Common myeloid progenitor, CD34-positive (primary cell): ENCODE results near the gene POLR1C.

Experiments
- CTCF ChIA-PET: fragments of 350-600 bp; sonication (Branson Sonifier 250); formaldehyde crosslinking; loops from one replicate; lab custom pipeline; 2021; ENCODE audit warnings: antibody characterized with exemption; lab: Charles Lee
- POLR2A ChIA-PET: fragments of 350-600 bp; sonication (Branson Sonifier 250); formaldehyde crosslinking; loops from one replicate; lab custom pipeline; 2021; ENCODE audit warnings: antibody characterized with exemption; lab: Charles Lee
- DNase-seq, 3 donors: peaks; one replicate each; pipeline versions ENCODE4 v3.0.0 to v3.0.0-alpha.2; 2013
- H3K27ac ChIP-seq, 2 experiments: 1 replicate in 1 of 2; 2 replicates in 1 of 2; pipeline ENCODE4 v1.7.0; 2013; ENCODE audit warnings: inconsistent platforms in 2 of 2, low read length in 2 of 2, mild to moderate bottlenecking in 2 of 2, low read depth in 1 of 2, moderate library complexity in 1 of 2; ENCODE audit not compliant: severe bottlenecking in 2 of 2, insufficient read depth in 1 of 2, poor library complexity in 1 of 2
- H3K27me3 ChIP-seq, 5 experiments: replicated peaks in 2 of 5; 1 replicate in 3 of 5; 2 replicates in 2 of 5; pipeline versions ENCODE4 v1.6.1 to v1.7.0; 2013; ENCODE audit warnings: low read length in 4 of 5, mild to moderate bottlenecking in 2 of 5, moderate library complexity in 2 of 5, inconsistent platforms in 1 of 5; ENCODE audit not compliant: insufficient read depth in 5 of 5, control insufficient read depth in 4 of 5
- H3K36me3 ChIP-seq, 4 experiments: 1 replicate in 2 of 4; 2 replicates in 2 of 4; pipeline versions ENCODE4 v1.6.1 to v1.7.0; 2013; ENCODE audit warnings: low read length in 3 of 4, control low read depth in 1 of 4, mild to moderate bottlenecking in 1 of 4; ENCODE audit not compliant: control insufficient read depth in 4 of 4, insufficient read depth in 4 of 4
- H3K4me1 ChIP-seq, 4 experiments: 1 replicate in 3 of 4; 2 replicates in 1 of 4; pipeline versions ENCODE4 v1.6.1 to v1.7.1; 2013; ENCODE audit warnings: low read length in 3 of 4, mild to moderate bottlenecking in 3 of 4, control low read depth in 1 of 4, inconsistent platforms in 1 of 4, moderate library complexity in 1 of 4; ENCODE audit not compliant: control insufficient read depth in 4 of 4, insufficient read depth in 4 of 4; ENCODE audit errors: control extremely low read depth in 1 of 4
- H3K4me3 ChIP-seq, 7 experiments: 1 replicate in 4 of 7; 2 replicates in 3 of 7; pipeline versions ENCODE4 v1.5.1 to v1.7.0; 2013; ENCODE audit warnings: mild to moderate bottlenecking in 7 of 7, low read length in 6 of 7, moderate library complexity in 6 of 7, inconsistent platforms in 2 of 7, low read depth in 2 of 7, control low read depth in 1 of 7; ENCODE audit not compliant: insufficient read depth in 4 of 7, control insufficient read depth in 1 of 7; ENCODE audit errors: extremely low read depth in 1 of 7
- H3K9me3 ChIP-seq, 5 experiments: 1 replicate in 4 of 5; 2 replicates in 1 of 5; pipeline versions ENCODE4 v1.6.1 to v1.7.1; 2013; ENCODE audit warnings: low read length in 4 of 5, mild to moderate bottlenecking in 2 of 5, inconsistent platforms in 1 of 5, low read depth in 1 of 5, moderate library complexity in 1 of 5; ENCODE audit not compliant: control insufficient read depth in 4 of 5, insufficient read depth in 2 of 5; ENCODE audit errors: control extremely low read depth in 1 of 5
- WGBS: methylation state at CpG from one replicate; pipeline ENCODE4 v1.1.5; 2013; ENCODE audit not compliant: insufficient coverage; 5-methylcytosine and 5-hydroxymethylcytosine counted together

Gene POLR1C

GRCh38 chr6:43502666-43503065 lies 14.2 kb upstream of the POLR1C start:
- 100% methylated on average over 2 of the region's 4 CpGs for WGBS
- H3K27ac ChIP-seq, result no peak overlapping the region
- no peak for DNase-seq
- peaks cover 0 to 9% (median 5%) of the 10 kb centered on the region in 5 experiments for H3K27me3 ChIP-seq
- peaks cover 13 to 74% (median 64%) of the 10 kb centered on the region in 4 experiments for H3K36me3 ChIP-seq
- ChIA-PET CTCF (interaction anchor here (1.2 to 5.7 kb wide), 7 partner anchors 9 to 49 kb away, joined by 3 to 32 read pairs (median 4); partner anchors contain the start of gene DLK2), POLR2A (no interaction called here)
- peaks cover 0 to 5% (median 3%) of the 10 kb centered on the region in 4 experiments for H3K4me1 ChIP-seq
- H3K9me3 ChIP-seq, result no peaks in the 10 kb centered on the region
- H3K4me3 ChIP-seq, result no peak overlapping the region

- Histone ChIP-seq H3K4me3 (no peak overlapping the region), H3K9me3 (no peaks in the 10 kb centered on the region), H3K36me3 (peaks cover 13 to 67% (median 60%) of the 10 kb centered on the region in 4 experiments), H3K27me3 (peaks cover 0 to 17% (median 11%) of the 10 kb centered on the region in 5 experiments), H3K27ac (no peak overlapping the region), H3K4me1 (peaks cover 0 to 5% (median 3%) of the 10 kb centered on the region in 4 experiments)
- ChIA-PET CTCF (interaction anchor here (1.2 to 5.7 kb wide), 8 partner anchors 8 to 113 kb away, joined by 3 to 32 read pairs (median 4); partner anchors contain the start of gene DLK2), POLR2A (no interaction called here)
- DNase-seq, result no peak
- WGBS, result 91% methylated on average over 7 of the region's 8 CpGs
Measured at GRCh38 chr6:43503443-43503842, 13.4 kb upstream of the POLR1C start.

DNA sequence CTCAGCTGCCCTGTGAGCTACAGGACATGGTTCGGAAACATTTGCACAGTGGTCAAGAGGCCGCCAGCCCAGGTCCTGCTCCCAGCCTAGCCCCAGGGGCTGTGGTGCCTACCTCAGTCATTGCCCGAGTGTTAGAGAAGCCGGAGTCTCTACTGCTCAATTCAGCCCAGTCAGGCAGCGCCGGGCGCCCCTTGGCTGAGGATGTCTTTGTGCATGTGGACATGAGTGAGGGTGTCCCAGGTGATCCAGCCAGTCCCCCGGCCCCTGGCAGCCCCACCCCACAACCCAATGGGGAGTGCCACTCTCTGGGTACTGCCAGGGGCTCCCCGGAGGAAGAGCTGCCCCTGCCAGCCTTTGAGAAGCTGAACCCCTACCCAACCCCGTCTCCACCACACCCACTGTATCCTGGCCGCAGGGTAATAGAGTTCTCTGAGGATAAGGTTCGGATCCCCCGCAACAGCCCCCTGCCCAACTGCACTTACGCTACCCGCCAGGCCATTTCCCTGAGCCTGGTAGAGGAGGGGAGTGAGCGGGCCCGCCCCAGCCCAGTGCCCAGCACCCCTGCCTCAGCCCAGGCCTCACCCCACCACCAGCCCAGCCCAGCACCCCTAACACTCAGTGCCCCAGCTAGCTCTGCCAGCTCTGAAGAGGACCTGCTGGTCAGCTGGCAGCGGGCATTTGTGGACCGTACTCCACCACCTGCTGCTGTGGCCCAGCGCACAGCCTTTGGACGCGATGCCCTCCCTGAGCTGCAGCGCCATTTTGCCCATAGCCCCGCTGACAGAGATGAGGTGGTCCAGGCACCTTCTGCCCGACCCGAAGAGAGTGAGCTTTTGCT lies 11.9 kb upstream of the POLR1C start:
- CTCF ChIA-PET, result interaction anchor here (1.0 to 5.7 kb wide), 16 partner anchors 10 to 299 kb away, joined by 3 to 64 read pairs (median 4); partner anchors contain the start of gene DLK2

GRCh38 chr6:43505718-43506117 lies 11.2 kb upstream of the POLR1C start:
- POLR2A ChIA-PET, result no interaction called here
- CTCF ChIA-PET, result interaction anchor here (0.7 to 5.7 kb wide), 23 partner anchors 10 to 321 kb away, joined by 3 to 64 read pairs (median 5); partner anchors contain the start of genes DLK2, DNPH1, POLR1C and YIPF3

More for the DNA sequence above, 11.9 kb upstream of the POLR1C start:
- POLR2A ChIA-PET, result no interaction called here
- no peak overlapping the region for H3K4me3 ChIP-seq
- H3K9me3 ChIP-seq, result no peaks in the 10 kb centered on the region
- WGBS, result 95% methylated on average over 15 of the region's 26 CpGs
- H3K27ac ChIP-seq, result no peak overlapping the region
- peaks cover 0 to 32% (median 17%) of the 10 kb centered on the region in 5 experiments for H3K27me3 ChIP-seq
- no peak for DNase-seq
- H3K4me1 ChIP-seq, result peaks cover 0 to 11% (median 9%) of the 10 kb centered on the region in 4 experiments
- H3K36me3 ChIP-seq, result peaks cover 6 to 52% (median 45%) of the 10 kb centered on the region in 4 experiments

DNA sequence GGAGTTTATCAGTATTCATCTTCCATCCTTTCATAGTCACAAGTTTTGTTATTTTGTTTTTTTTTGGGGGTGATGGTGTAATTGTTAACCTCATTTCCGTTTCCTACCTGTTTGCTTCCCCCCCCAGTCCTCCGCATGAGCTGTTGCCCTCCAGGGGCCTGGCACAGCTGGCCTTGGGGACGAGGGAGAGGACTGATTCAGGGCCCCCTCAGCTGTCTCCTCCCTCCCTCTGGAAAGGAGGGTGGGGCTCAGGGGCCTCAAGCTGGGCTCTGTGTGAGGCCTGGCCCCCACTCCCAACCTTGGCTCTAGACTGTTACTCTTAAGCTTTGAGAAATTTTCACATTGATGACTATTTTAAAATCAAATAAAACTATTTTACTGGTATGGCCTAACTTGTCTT lies 10.7 kb upstream of the POLR1C start:
- ChIA-PET POLR2A (interaction anchor here (0.6 kb wide), 1 partner anchor 557 kb away, joined by 3 read pairs; no protein-coding TSS in a partner anchor), CTCF (interaction anchor here (0.7 to 5.7 kb wide), 23 partner anchors 10 to 321 kb away, joined by 3 to 64 read pairs (median 5); partner anchors contain the start of genes DLK2, DNPH1, POLR1C and YIPF3)
- H3K36me3 ChIP-seq, result peaks cover 4 to 45% (median 39%) of the 10 kb centered on the region in 4 experiments
- H3K4me1 ChIP-seq, result peaks cover 0 to 18% (median 16%) of the 10 kb centered on the region in 4 experiments
- no peak overlapping the region for H3K4me3 ChIP-seq
- 93% methylated on average over 2 of the region's 3 CpGs for WGBS
- H3K9me3 ChIP-seq, result no peaks in the 10 kb centered on the region
- no peak overlapping the region for H3K27ac ChIP-seq
- no peak for DNase-seq
- H3K27me3 ChIP-seq, result peaks cover 0 to 42% (median 17%) of the 10 kb centered on the region in 5 experiments

More at GRCh38 chr6:43505718-43506117, 11.2 kb upstream of the POLR1C start:
- Histone ChIP-seq H3K9me3 (no peaks in the 10 kb centered on the region), H3K4me3 (no peak overlapping the region), H3K36me3 (peaks cover 4 to 45% (median 40%) of the 10 kb centered on the region in 4 experiments), H3K4me1 (peaks cover 0 to 16% (median 15%) of the 10 kb centered on the region in 4 experiments), H3K27me3 (peaks cover 0 to 40% (median 17%) of the 10 kb centered on the region in 5 experiments), H3K27ac (no peak overlapping the region)
- no peak for DNase-seq
- 74% methylated on average over 3 of the region's 6 CpGs for whole genome bisulfite sequencing

DNA sequence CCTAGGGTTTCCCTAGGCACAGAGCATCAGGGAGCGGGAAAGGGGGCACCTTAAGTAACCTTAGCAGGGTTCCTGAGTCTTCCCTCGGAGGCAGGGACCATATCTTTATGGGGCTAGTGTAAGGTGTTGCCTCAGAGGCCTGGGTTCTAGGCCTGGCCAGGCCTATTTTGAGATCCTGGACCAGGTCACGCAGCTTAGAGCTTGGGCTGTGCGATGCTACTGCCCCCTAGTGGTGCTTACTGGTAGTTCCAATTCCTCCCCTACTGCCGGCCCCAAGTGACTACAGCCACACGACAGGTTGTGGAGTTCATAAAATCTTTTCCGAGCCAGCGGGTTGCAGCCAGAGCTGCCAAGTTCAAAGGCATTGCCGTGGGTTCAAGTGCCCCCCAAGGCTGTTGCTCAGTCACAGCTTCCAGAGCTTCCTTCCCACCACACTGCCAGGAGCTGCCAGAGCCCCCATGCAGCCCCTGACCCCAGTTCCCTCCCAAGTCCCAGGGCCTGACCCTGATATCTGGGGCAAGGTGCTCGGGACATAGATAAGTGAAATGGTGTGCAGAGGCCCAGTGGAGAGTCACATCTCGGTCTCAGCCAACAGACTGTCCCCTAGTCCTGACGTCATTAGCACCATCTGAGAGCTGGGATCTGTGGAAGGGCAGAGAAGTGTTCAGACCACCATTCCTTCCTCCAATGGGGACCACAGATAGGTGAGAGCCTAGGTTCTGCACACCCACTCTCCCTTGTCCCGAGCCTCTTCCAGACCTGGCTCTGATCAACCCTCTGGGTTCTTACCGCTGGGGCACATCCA lies 10.0 kb upstream of the POLR1C start:
- ChIA-PET POLR2A (interaction anchor here (0.6 kb wide), 1 partner anchor 558 kb away, joined by 3 read pairs; no protein-coding TSS in a partner anchor), CTCF (interaction anchor here (0.6 to 5.7 kb wide), 20 partner anchors 9 to 278 kb away, joined by 3 to 64 read pairs (median 5); partner anchors contain the start of genes DLK2, DNPH1, POLR1C and YIPF3)
- no peak overlapping the region for H3K27ac ChIP-seq
- no peaks in the 10 kb centered on the region for H3K9me3 ChIP-seq
- peaks cover 4 to 49% (median 40%) of the 10 kb centered on the region in 4 experiments for H3K36me3 ChIP-seq
- H3K27me3 ChIP-seq, result peaks cover 0 to 42% (median 17%) of the 10 kb centered on the region in 5 experiments
- peak; percentile 84 to 93 (median 86) for DNase-seq
- H3K4me3 ChIP-seq, result no peak overlapping the region
- WGBS, result 35% methylated on average over 12 of the region's 14 CpGs
- peaks cover 0 to 21% (median 17%) of the 10 kb centered on the region in 4 experiments for H3K4me1 ChIP-seq
